ENCODE results near the gene CYSRT1.
A peak's percentile ranks its signal among the peaks of the same experiment; 100 is the strongest.
"Not testable (repeated sequence)": the region's sequence is repeated elsewhere in the genome, so short reads cannot be mapped to it uniquely, and the experiment has no call there.

Gene CYSRT1

GRCh38 chr9:137253717-137254623 lies 29.0 kb downstream of the CYSRT1 start:
- DNase-seq = no peak

- DNase-seq = peak; percentile 96
Observed at GRCh38 chr9:137254624-137255447, 29.9 kb downstream of the CYSRT1 start, which contains the start of gene NELFB. TSS of gene NELFB (plus strand) at chr9:137255327.

GRCh38 chr9:137255448-137256114 lies 30.6 kb downstream of the CYSRT1 start:
- no peak for DNase-seq

GRCh38 chr9:137256362-137256761 lies 31.4 kb downstream of the CYSRT1 start:
- DNase-seq = no peak

- no peak for DNase-seq
Observed at GRCh38 chr9:137256856-137257255, 31.9 kb downstream of the CYSRT1 start.

GRCh38 chr9:137262173-137262908 lies 37.4 kb downstream of the CYSRT1 start:
- not testable (repeated sequence) for DNase-seq

- DNase-seq = no peak
Observed at GRCh38 chr9:137262909-137263285, 37.9 kb downstream of the CYSRT1 start.

- DNase-seq = no peak
Observed at GRCh38 chr9:137263506-137263905, 38.5 kb downstream of the CYSRT1 start.

GRCh38 chr9:137264067-137264466 lies 39.1 kb downstream of the CYSRT1 start:
- DNase-seq = no peak

GRCh38 chr9:137265496-137266161 lies 40.7 kb downstream of the CYSRT1 start:
- no peak for DNase-seq

GRCh38 chr9:137266162-137266527 lies 41.2 kb downstream of the CYSRT1 start:
- no peak for DNase-seq

GRCh38 chr9:137266585-137267453 lies 41.8 kb downstream of the CYSRT1 start:
- no peak for DNase-seq

GRCh38 chr9:137267933-137268355 lies 43.0 kb downstream of the CYSRT1 start:
- DNase-seq = no peak

GRCh38 chr9:137268538-137269201 lies 43.7 kb downstream of the CYSRT1 start:
- no peak for DNase-seq

GRCh38 chr9:137269231-137269772 lies 44.3 kb downstream of the CYSRT1 start:
- no peak for DNase-seq

GRCh38 chr9:137270929-137271695 lies 46.1 kb downstream of the CYSRT1 start:
- no peak for DNase-seq

GRCh38 chr9:137271696-137272076 lies 46.7 kb downstream of the CYSRT1 start:
- no peak for DNase-seq

- DNase-seq = no peak
Observed at GRCh38 chr9:137272241-137273094, 47.5 kb downstream of the CYSRT1 start.
